SK-N-SH treated with all-trans-retinoic acid at 6 μM for 48 hours (cell line): ENCODE results near the gene EBP.

Source experiments
- ARNTL ChIP-seq: fragments of 450-650 bp; formaldehyde crosslinking; IDR thresholded peaks from 2 replicates; pipeline ENCODE4 v1.5.0; 2020; ENCODE audit warnings: low read depth, mild to moderate bottlenecking, moderate library complexity, borderline replicate concordance
- ESRRG ChIP-seq: fragments of 250-450 bp; sonication (Bioruptor Pico); IDR thresholded peaks from 2 replicates; pipeline ENCODE4 v1.6.1; 2021; ENCODE audit warnings: mild to moderate bottlenecking
- OSR1 ChIP-seq: fragments of 250-450 bp; sonication (Bioruptor Pico); IDR thresholded peaks from 2 replicates; pipeline ENCODE4 v1.8.0; 2022; ENCODE audit warnings: moderate library complexity, mild to moderate bottlenecking, inconsistent platforms
- PPARA ChIP-seq: fragments of 250-450 bp; sonication (Bioruptor Pico); IDR thresholded peaks from 2 replicates; pipeline ENCODE4 v1.5.0; 2020; ENCODE audit warnings: mild to moderate bottlenecking, borderline replicate concordance
- TCF4 ChIP-seq: fragments of 250-450 bp; sonication (Bioruptor Pico); IDR thresholded peaks from 2 replicates; pipeline ENCODE4 v1.8.0; 2021; ENCODE audit warnings: mild to moderate bottlenecking, moderate library complexity, borderline replicate concordance
- ZC3H10 ChIP-seq: fragments of 250-450 bp; sonication (Bioruptor Pico); IDR thresholded peaks from 2 replicates; pipeline ENCODE4 v1.5.1; 2021; ENCODE audit warnings: mild to moderate bottlenecking, moderate library complexity
- ZFP3 ChIP-seq: fragments of 250-450 bp; sonication (Bioruptor Pico); IDR thresholded peaks from 2 replicates; pipeline ENCODE4 v1.5.0; 2020; ENCODE audit warnings: mild to moderate bottlenecking, moderate library complexity
- ZFP30 ChIP-seq: fragments of 450-650 bp; formaldehyde crosslinking; IDR thresholded peaks from 2 replicates; pipeline ENCODE4 v1.5.0; 2022; ENCODE audit warnings: mild to moderate bottlenecking, moderate library complexity
- ZNF565 ChIP-seq: fragments of 450-650 bp; formaldehyde crosslinking; conservative IDR thresholded peaks from 2 replicates; pipeline ENCODE4 v1.5.0; 2020; ENCODE audit warnings: low read depth, mild to moderate bottlenecking, moderate library complexity
- ZNF70 ChIP-seq: fragments of 450-650 bp; formaldehyde crosslinking; IDR thresholded peaks from 2 replicates; pipeline ENCODE4 v1.5.0; 2020; ENCODE audit warnings: mild to moderate bottlenecking, moderate library complexity
- ZNF8 ChIP-seq: fragments of 450-650 bp; formaldehyde crosslinking; IDR thresholded peaks from 2 replicates; pipeline ENCODE4 v1.5.0; 2020; ENCODE audit warnings: mild to moderate bottlenecking, moderate library complexity
- TF ChIP-seq, protein P1 (sequence below): fragments of 250-450 bp; sonication (Bioruptor Pico); IDR thresholded peaks from 2 replicates; pipeline ENCODE4 v1.5.1; 2021; ENCODE audit warnings: mild to moderate bottlenecking, moderate library complexity
- TF ChIP-seq, protein P2 (sequence below): fragments of 250-450 bp; sonication (Bioruptor Pico); IDR thresholded peaks from 2 replicates; pipeline ENCODE4 v1.8.0; 2020; ENCODE audit warnings: mild to moderate bottlenecking, moderate library complexity, borderline replicate concordance
- TF ChIP-seq, protein P3 (sequence below): fragments of 250-450 bp; sonication (Bioruptor Pico); IDR thresholded peaks from 2 replicates; pipeline ENCODE4 v1.5.1; 2020; ENCODE audit warnings: low read depth, mild to moderate bottlenecking, moderate library complexity

DNA sequence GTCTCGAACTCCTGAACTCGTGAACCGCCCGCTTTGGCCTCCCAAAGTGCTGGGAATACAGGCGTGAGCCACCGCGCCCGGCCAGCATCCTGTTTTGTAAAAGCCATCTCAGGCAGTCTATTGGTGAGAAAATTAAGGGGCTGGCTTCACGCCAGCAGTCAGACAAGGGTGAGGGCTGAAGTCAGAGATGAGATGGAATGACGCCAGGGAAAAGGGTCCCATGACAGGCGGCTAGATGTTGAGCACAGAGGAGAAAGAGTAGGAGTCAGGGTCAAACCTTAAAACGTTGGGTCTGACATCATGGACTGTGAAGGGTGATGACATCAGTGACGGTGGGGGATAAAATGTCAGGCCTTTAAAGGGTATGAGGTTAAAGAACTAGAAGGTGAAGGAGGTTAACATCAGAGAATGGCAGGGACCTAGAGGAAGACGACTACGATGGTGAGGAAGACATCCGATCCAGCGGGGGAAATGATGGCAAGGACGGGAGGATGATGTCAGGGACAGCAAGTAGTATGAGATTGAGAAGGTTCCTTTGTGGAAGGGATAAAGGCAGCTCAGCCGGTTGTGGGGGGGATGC, 52.2 kb downstream of the EBP start:
- TF ChIP-seq ARNTL (CRISPR knock-in tag) = no peak
- TF ChIP-seq, protein P1, sequence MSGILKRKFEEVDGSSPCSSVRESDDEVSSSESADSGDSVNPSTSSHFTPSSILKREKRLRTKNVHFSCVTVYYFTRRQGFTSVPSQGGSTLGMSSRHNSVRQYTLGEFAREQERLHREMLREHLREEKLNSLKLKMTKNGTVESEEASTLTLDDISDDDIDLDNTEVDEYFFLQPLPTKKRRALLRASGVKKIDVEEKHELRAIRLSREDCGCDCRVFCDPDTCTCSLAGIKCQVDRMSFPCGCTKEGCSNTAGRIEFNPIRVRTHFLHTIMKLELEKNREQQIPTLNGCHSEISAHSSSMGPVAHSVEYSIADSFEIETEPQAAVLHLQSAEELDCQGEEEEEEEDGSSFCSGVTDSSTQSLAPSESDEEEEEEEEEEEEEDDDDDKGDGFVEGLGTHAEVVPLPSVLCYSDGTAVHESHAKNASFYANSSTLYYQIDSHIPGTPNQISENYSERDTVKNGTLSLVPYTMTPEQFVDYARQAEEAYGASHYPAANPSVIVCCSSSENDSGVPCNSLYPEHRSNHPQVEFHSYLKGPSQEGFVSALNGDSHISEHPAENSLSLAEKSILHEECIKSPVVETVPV (CRISPR knock-in tag) = no peak
- TF ChIP-seq TCF4 (CRISPR knock-in tag) = no peak
- TF ChIP-seq ZFP3 (CRISPR knock-in tag) = no peak
- TF ChIP-seq ZFP30 (CRISPR knock-in tag) = no peak
- TF ChIP-seq ZNF8 (CRISPR knock-in tag) = no peak
- TF ChIP-seq ESRRG (CRISPR knock-in tag) = no peak
- TF ChIP-seq ZNF565 (CRISPR knock-in tag) = no peak
- no peak for TF ChIP-seq PPARA (CRISPR knock-in tag)
- TF ChIP-seq OSR1 (CRISPR knock-in tag) = no peak
- TF ChIP-seq ZNF70 = no peak
- no peak for TF ChIP-seq ZC3H10 (CRISPR knock-in tag)
- TF ChIP-seq, protein P2, sequence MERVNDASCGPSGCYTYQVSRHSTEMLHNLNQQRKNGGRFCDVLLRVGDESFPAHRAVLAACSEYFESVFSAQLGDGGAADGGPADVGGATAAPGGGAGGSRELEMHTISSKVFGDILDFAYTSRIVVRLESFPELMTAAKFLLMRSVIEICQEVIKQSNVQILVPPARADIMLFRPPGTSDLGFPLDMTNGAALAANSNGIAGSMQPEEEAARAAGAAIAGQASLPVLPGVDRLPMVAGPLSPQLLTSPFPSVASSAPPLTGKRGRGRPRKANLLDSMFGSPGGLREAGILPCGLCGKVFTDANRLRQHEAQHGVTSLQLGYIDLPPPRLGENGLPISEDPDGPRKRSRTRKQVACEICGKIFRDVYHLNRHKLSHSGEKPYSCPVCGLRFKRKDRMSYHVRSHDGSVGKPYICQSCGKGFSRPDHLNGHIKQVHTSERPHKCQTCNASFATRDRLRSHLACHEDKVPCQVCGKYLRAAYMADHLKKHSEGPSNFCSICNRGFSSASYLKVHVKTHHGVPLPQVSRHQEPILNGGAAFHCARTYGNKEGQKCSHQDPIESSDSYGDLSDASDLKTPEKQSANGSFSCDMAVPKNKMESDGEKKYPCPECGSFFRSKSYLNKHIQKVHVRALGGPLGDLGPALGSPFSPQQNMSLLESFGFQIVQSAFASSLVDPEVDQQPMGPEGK = no peak
- TF ChIP-seq, protein P3, sequence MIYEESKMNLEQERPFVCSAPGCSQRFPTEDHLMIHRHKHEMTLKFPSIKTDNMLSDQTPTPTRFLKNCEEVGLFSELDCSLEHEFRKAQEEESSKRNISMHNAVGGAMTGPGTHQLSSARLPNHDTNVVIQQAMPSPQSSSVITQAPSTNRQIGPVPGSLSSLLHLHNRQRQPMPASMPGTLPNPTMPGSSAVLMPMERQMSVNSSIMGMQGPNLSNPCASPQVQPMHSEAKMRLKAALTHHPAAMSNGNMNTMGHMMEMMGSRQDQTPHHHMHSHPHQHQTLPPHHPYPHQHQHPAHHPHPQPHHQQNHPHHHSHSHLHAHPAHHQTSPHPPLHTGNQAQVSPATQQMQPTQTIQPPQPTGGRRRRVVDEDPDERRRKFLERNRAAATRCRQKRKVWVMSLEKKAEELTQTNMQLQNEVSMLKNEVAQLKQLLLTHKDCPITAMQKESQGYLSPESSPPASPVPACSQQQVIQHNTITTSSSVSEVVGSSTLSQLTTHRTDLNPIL (CRISPR knock-in tag) = no peak
